OCI-LY7 (cell line): ENCODE data around the gene NBPF20. TPM values are rescaled to one million over a fixed set of nuclear protein-coding genes. Genes with fewer than 3 reads are reported as not detected.
A peak's percentile ranks its signal among the peaks of the same experiment; 100 is the strongest.
"Not testable (repeated sequence)": the region's sequence is repeated elsewhere in the genome, so short reads cannot be mapped to it uniquely, and the experiment has no call there.

Experiments used
- BruUV-seq: library from RNA; stranded (reverse); fragments of 400-500 nt; replicated peaks from 2 replicates; lab custom pipeline; 2021; lab: Mats Ljungman, UMichigan
- CTCF ChIA-PET: fragments of 300-600 bp; sonication (Branson Sonifier 250); formaldehyde crosslinking; loops from one replicate; lab custom pipeline; 2022; ENCODE audit warnings: antibody characterized with exemption; ENCODE audit not compliant: unreplicated experiment; lab: Charles Lee
- POLR2A ChIA-PET: fragments of 300-600 bp; sonication (Branson Sonifier 250); formaldehyde crosslinking; loops from one replicate; lab custom pipeline; 2022; ENCODE audit warnings: antibody characterized with exemption; lab: Charles Lee
- DNase-seq: peaks from one replicate; pipeline ENCODE4 v3.0.0-alpha.2; 2015; ENCODE audit warnings: low spot score
- H2AFZ ChIP-seq: fragments of 200-600 bp; sonication (generic), shearing (Covaris generic); 2 replicates; pipeline ENCODE4 v1.6.1; 2014; ENCODE audit warnings: mild to moderate bottlenecking, antibody characterized with exemption, low read length, moderate library complexity
- H3K27ac ChIP-seq: fragments of 200-600 bp; sonication (generic); 2 replicates; pipeline ENCODE4 v1.5.1; 2014; ENCODE audit warnings: mixed run types, low read depth, mild to moderate bottlenecking, moderate library complexity, low read length, inconsistent platforms; ENCODE audit not compliant: poor library complexity, severe bottlenecking
- H3K36me3 ChIP-seq: fragments of 200-600 bp; sonication (generic); 2 replicates; pipeline ENCODE4 v1.6.1; 2014; ENCODE audit warnings: mild to moderate bottlenecking, antibody characterized with exemption, low read length, moderate library complexity, mixed read lengths; ENCODE audit not compliant: insufficient read depth
- H3K4me1 ChIP-seq: fragments of 200-600 bp; sonication (generic); 2 replicates; pipeline ENCODE4 v1.5.1; 2014; ENCODE audit warnings: mild to moderate bottlenecking, low read length; ENCODE audit not compliant: insufficient read depth, poor library complexity, severe bottlenecking
- H3K4me2 ChIP-seq: fragments of 200-600 bp; sonication (generic); 2 replicates; pipeline ENCODE4 v1.6.1; 2014; ENCODE audit warnings: mild to moderate bottlenecking, low read length
- H3K4me3 ChIP-seq: fragments of 200-600 bp; sonication (generic); 2 replicates; pipeline ENCODE4 v1.5.1; 2014; ENCODE audit warnings: mild to moderate bottlenecking, low read depth, low read length; ENCODE audit not compliant: poor library complexity, severe bottlenecking
- H3K79me2 ChIP-seq: fragments of 200-600 bp; sonication (generic); 2 replicates; pipeline ENCODE4 v1.6.1; 2016; ENCODE audit warnings: low read depth, mild to moderate bottlenecking, low read length, moderate library complexity, mixed read lengths; ENCODE audit not compliant: insufficient read depth
- H3K9me2 ChIP-seq: fragments of 200-600 bp; sonication (generic); 2 replicates; pipeline ENCODE4 v1.6.1; 2016; ENCODE audit warnings: mild to moderate bottlenecking, low read length, mixed read lengths; ENCODE audit not compliant: insufficient read depth
- H3K9me3 ChIP-seq: fragments of 200-600 bp; sonication (generic); 2 replicates; pipeline ENCODE4 v1.6.1; 2014; ENCODE audit warnings: mild to moderate bottlenecking, mixed run types, low read length, mixed read lengths
- H4K20me1 ChIP-seq: fragments of 200-600 bp; sonication (generic); 2 replicates; pipeline ENCODE4 v1.6.1; 2014; ENCODE audit warnings: mild to moderate bottlenecking, antibody characterized with exemption, low read length, moderate library complexity, mixed read lengths; ENCODE audit not compliant: insufficient read depth
- intact Hi-C: fragments of 100-400 bp; cut with micrococcal nuclease; formaldehyde crosslinking; loops from one replicate; pipeline ENCODE4 v1.10.0; 2022; ENCODE audit not compliant: unreplicated experiment
- small RNA-seq: library from RNA; depleted of rRNA; stranded (forward); fragments of <200 nt; gene quantifications from one replicate; pipeline ENCODE3, GENCODE V24; 2014
- total RNA-seq, 2 experiments: library from RNA; depleted of rRNA in 1 of 2; stranded (reverse); fragments of >200 nt in 1 of 2; shearing (Covaris generic) in 1 of 2; gene quantifications; 2 replicates each; pipeline ENCODE4 v1.2.3, GENCODE V29; 2014 to 2022

The NBPF20 gene
- total RNA-seq, 2 experiments from 2014 or later = 4.4 to 6.7 TPM

- H3K36me3 ChIP-seq, H3K27ac ChIP-seq, H3K4me2 ChIP-seq, H4K20me1 ChIP-seq, H3K9me2 ChIP-seq, H3K79me2 ChIP-seq, H3K4me1 ChIP-seq, DNase-seq, H3K4me3 ChIP-seq, POLR2A ChIA-PET, BruUV-seq, CTCF ChIA-PET, intact Hi-C loops, H3K9me3 ChIP-seq, H2AFZ ChIP-seq: not testable (repeated sequence)
These were observed 20.5 kb downstream of the NBPF20 start for GRCh38 chr1:145404949-145405348.

GRCh38 chr1:145400701-145401100 lies 24.7 kb downstream of the NBPF20 start:
- BruUV-seq, DNase-seq, H3K4me3 ChIP-seq, H3K36me3 ChIP-seq, H3K9me2 ChIP-seq, POLR2A ChIA-PET, H3K79me2 ChIP-seq, H3K27ac ChIP-seq, H3K9me3 ChIP-seq, CTCF ChIA-PET, H3K4me1 ChIP-seq, H3K4me2 ChIP-seq, H2AFZ ChIP-seq, H4K20me1 ChIP-seq, intact Hi-C loops: not testable (repeated sequence)

Small RNAs within 50 kb of the gene (small RNA-seq; reads per million reads assigned to genes)
- 0.52 reads per million, percentile 7 among the genes with 10 or more reads in this experiment for gene RF00003

Other genes starting within 250 kb of the NBPF20 start
- not detected in 2 replicates for gene PPIAL4D, start 183.4 kb downstream of the NBPF20 start, total RNA-seq (2014; rRNA removed; shearing (Covaris generic))
- not detected in 2 replicates for gene PPIAL4D, start 183.4 kb downstream of the NBPF20 start, total RNA-seq (2022)
- gene GPR89A, start 182.4 kb upstream of the NBPF20 start, total RNA-seq (2014; rRNA removed; shearing (Covaris generic)) = 31.7 and 39.7 TPM in 2 replicates
- 36.4 and 37.0 TPM in 2 replicates for gene GPR89A, start 182.4 kb upstream of the NBPF20 start, total RNA-seq (2022)